GF-D8 (cell line): Measurements from ENCODE around the gene LAMP5.

ENCODE experiments used
- DNase-seq: peaks from one replicate; lab custom pipeline; 2025; lab: John Stamatoyannopoulos, UW

The LAMP5 gene

GRCh38 chr20:9534025-9534424, 19.6 kb downstream of the LAMP5 start:
- DNase-seq = no peak

- DNase-seq = no peak
Measured at GRCh38 chr20:9535449-9535848, 21.1 kb downstream of the LAMP5 start.

GRCh38 chr20:9543214-9543613, 28.8 kb downstream of the LAMP5 start:
- DNase-seq = no peak

GRCh38 chr20:9550283-9550682, 35.9 kb downstream of the LAMP5 start:
- no peak for DNase-seq

GRCh38 chr20:9550871-9551270, 36.5 kb downstream of the LAMP5 start:
- DNase-seq = no peak

GRCh38 chr20:9551808-9552550, 37.6 kb downstream of the LAMP5 start:
- DNase-seq = no peak

GRCh38 chr20:9555781-9556180, 41.4 kb downstream of the LAMP5 start:
- DNase-seq = no peak

GRCh38 chr20:9557411-9557810, 43.0 kb downstream of the LAMP5 start:
- no peak for DNase-seq

GRCh38 chr20:9565910-9566550, 51.6 kb downstream of the LAMP5 start:
- no peak for DNase-seq

GRCh38 chr20:9566977-9567376, 52.6 kb downstream of the LAMP5 start:
- DNase-seq = no peak

- DNase-seq = no peak
Measured at GRCh38 chr20:9570612-9571011, 56.2 kb downstream of the LAMP5 start.

- DNase-seq = no peak
Measured at GRCh38 chr20:9571783-9572182, 57.4 kb downstream of the LAMP5 start.

- DNase-seq = no peak
Measured at GRCh38 chr20:9572670-9573069, 58.3 kb downstream of the LAMP5 start.

- DNase-seq = no peak
Measured at GRCh38 chr20:9573335-9574151, 59.2 kb downstream of the LAMP5 start.

GRCh38 chr20:9574181-9574580, 59.8 kb downstream of the LAMP5 start:
- no peak for DNase-seq

GRCh38 chr20:9574776-9575175, 60.4 kb downstream of the LAMP5 start:
- DNase-seq = no peak

- no peak for DNase-seq
Measured at GRCh38 chr20:9575836-9576235, 61.4 kb downstream of the LAMP5 start.

GRCh38 chr20:9576695-9577094, 62.3 kb downstream of the LAMP5 start:
- no peak for DNase-seq

- no peak for DNase-seq
Measured at GRCh38 chr20:9577397-9577796, 63.0 kb downstream of the LAMP5 start.

- no peak for DNase-seq
Measured at GRCh38 chr20:9578594-9578993, 64.2 kb downstream of the LAMP5 start.
